Prostate gland (tissue), 2 donors: ENCODE data around the gene DUSP16.

Source experiments
- CTCF ChIP-seq, 4 experiments: fragments of 200-600 bp in 2 of 4; fragments of 450-650 bp in 2 of 4; sonication (generic) in 2 of 4; IDR thresholded peaks; 1 replicate in 3 of 4; 2 replicates in 1 of 4; pipeline ENCODE4 v1.5.1; 2016 to 2019; ENCODE audit warnings: antibody characterized with exemption in 4 of 4, mild to moderate bottlenecking in 2 of 4, moderate library complexity in 2 of 4
- POLR2A ChIP-seq: fragments of 450-650 bp; IDR thresholded peaks from one replicate; pipeline ENCODE4 v1.6.1; 2016; ENCODE audit warnings: antibody characterized with exemption, mild to moderate bottlenecking

DNA sequence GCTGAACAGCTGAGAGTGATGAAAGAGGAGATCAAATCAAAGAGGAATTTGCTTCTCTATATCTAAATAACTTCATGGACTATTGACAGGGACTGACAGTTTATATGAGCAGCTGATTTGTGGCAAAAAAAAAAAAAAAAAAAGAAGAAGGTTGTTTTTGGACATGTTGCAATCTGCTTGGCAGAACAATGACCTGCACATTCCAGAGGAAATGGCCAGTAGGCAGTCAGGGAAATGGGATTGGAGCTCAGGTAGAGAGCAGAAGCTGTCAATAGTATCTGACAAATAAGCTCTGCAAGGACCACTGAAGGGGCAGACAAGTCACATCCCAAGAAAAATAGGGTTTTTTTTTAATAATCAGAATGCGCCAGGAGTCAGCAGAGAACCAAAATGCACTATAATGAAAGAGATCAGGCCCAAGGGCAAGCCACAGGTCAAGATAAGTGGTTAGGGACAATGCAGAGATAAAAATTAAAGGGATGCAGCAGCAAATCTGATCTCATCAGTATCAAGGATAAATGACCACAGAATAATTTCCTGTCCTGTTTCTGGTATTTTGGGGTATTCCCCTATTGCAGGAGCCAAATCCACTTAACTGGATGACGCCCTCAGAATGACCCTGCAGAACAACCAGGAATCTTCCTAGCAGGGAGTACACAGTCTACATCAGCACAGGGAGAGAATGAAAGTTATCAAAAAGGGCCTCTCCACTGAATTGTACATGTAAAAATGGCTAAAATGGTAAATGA, 22.6 kb upstream of the DUSP16 start:
- TF ChIP-seq CTCF (IDR thresholded peaks at IDR 0.05) = no peak
- TF ChIP-seq POLR2A = no peak
